ENCODE data around the gene PALM2AKAP2.

PALM2AKAP2 gene

DNA sequence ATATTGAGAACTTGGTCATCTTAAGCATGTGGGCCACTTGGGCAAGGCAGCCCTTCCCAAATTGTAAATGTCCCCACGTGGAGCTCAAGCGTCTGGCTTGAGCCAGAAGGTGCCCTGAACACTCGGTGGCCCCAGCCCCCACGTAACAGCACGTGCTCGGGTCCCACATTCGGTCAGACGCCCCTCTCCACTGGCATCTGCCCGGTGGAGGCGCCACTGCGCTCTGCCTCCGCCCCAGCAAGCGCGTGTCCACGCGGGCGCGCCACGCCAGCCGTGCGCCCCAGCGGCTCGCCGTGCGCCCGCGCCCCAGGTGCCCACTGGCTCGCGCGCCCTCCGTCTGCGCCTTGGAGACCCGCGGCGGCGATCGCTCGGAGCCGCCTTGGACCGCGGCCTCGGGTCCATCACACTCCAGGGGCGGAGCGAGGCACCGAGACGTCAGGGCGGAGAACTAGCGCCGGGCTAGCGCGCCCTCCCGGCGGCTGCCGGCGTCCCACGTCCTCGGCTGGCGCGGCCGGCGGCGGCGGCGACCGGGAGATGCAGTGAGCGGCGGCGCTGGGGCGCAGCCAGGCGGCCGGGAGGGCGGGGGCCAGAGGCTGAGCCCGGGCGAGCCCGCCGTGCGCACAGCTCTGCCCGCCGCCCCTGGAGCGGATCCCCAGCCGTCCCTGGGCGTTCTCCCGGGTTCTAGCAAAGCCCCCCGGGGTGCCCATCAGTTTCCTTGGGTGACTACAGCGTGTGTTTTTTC is at the start of gene PALM2AKAP2:
Gene PALM2AKAP2, plus strand, starts transcription at position 488 of the 742 bp plus-strand sequence. CDS start 291 bp downstream, outside the sequence.
- peak; percentile 8 for DNase-seq (ENCODE audit: low spot score)

DNA sequence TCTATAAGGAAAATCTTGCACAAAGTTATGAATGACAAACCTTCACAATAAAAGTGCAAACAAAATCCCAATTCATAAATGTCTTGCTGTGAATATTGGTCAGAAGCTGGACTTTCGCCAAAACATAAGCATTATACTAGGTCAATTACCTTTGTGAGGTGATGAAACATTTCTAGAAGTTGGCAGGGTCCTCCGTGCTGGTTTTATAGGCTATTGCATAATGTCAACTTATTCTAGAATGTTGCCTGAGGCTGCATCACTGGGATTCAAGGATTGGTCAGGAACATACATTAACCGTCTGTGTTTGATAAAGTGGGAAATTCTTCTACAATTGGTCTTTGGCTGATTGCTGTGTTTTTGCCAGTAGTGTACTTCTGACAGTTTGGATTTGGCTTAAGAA is 49.8 kb upstream of the PALM2AKAP2 start:
- DNase-seq (ENCODE audit: low spot score) = no peak

- no peak for DNase-seq (ENCODE audit: low spot score)
Observed at GRCh38 chr9:109733690-109734089, 46.3 kb upstream of the PALM2AKAP2 start.

GRCh38 chr9:109734814-109735213 is 45.2 kb upstream of the PALM2AKAP2 start:
- DNase-seq (ENCODE audit: low spot score) = no peak

- no peak for DNase-seq (ENCODE audit: low spot score)
Observed at GRCh38 chr9:109735801-109736200, 44.2 kb upstream of the PALM2AKAP2 start.

GRCh38 chr9:109737295-109737694 is 42.7 kb upstream of the PALM2AKAP2 start:
- DNase-seq (ENCODE audit: low spot score) = no peak

GRCh38 chr9:109739760-109740159 is 40.2 kb upstream of the PALM2AKAP2 start:
- DNase-seq (ENCODE audit: low spot score) = no peak

DNA sequence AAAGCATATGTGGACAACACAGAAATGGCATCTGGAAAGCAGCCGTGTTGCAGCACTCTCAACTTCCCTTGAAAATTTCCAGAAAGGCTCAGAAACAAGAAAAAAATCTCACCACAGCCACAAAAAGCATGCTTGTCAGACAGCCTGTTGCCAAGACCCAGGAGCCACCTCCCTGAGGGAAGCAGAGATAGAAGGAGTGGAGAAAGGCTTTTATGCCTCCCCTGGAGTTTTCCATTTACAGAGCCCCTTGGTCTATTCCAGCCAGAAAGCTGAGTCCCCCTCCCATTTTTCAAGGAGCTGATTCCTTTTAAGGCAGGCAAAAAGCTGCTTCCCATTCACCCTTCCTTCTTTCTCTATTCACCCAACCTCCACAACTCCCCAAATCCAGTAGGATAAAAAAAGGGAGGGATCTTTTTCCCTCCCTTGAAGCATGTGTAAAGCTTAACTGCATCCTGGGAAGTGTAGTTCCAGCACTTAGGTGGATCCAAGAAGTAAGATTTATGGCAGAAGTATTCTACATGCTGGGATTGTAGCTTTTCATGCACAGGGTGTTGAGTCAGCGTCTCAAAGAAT is 37.1 kb upstream of the PALM2AKAP2 start:
- DNase-seq (ENCODE audit: low spot score) = no peak

DNA sequence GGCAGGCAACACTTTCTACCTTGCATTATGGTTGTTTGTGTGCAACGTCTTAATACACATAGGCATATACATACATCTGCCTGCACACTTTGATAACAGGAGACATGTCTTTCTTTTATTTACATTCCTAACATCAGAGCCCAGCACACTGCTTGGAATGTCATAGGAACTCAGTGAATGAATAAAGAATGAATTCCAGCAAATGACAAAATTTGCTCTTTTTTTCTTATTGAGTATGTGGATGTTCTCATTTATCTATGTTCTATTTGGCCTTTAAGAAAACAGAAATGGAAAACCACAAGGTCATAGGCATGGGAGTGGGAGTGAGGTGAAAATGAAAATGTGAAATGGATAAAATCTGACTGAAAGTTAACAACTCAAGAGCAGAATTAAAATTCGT is 36.3 kb upstream of the PALM2AKAP2 start:
- no peak for DNase-seq (ENCODE audit: low spot score)

DNA sequence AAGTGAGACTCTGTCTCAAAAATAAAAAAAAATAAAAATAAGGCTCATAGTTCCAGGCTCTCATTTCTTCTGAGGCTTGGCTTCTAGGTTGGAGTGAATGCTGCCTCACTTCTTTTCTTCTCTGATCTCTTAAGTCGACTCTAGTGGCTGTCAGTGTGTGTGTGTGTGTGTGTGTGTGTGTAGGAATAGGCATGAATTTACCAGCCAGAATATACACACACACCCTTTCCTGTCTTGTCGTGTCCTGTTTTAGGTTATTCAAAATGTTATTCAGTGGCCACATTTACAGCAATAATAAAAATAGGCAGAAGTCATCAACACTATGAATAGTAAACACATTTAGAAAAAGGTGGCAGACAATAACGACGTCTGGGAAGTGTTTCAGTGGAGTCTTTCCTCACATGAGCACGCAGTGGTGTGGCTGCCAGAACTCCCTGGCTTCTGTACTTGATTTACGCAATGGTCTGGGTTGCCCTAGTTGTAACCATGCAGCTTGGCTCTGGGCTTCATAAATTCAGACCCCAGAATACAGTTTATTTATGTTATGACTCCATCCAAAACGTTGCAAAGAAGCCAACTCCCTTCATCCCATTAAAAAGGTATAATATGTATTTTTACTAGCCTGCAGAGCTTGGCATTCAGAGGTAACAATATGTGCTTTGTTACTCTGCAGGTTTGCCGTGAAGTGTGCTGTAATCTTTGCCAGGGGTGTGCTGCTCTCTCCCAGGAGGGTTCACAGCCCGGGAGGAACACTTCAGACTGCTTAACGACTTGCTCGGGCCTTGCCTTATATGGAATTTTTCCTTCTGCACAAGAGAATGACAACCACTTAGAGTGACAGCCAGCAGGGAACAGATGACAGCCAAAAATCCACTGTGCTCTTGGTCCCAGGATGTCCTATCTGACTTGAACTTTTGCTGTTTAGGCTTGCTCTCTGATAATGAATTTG is 34.4 kb upstream of the PALM2AKAP2 start:
- no peak for DNase-seq (ENCODE audit: low spot score)

DNA sequence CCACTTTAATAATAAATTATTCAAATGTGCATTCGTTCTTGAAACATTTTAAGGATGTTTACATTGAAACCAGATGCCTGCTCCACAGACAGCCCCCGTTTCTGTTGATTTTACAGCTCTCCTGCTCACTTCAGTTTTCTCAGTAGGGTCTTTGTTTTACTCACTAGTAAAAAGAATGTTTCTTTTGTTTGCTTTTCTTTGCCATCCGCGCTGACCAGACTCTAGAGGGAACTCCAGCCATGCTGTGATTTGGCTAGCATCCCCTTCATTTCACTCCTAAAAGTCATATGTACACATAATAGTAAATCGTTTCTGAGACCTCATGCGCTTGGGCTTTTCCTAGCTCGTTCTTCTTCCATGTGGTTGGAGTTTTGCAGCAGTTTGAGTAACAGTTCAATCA is 28.7 kb upstream of the PALM2AKAP2 start:
- no peak for DNase-seq (ENCODE audit: low spot score)

DNA sequence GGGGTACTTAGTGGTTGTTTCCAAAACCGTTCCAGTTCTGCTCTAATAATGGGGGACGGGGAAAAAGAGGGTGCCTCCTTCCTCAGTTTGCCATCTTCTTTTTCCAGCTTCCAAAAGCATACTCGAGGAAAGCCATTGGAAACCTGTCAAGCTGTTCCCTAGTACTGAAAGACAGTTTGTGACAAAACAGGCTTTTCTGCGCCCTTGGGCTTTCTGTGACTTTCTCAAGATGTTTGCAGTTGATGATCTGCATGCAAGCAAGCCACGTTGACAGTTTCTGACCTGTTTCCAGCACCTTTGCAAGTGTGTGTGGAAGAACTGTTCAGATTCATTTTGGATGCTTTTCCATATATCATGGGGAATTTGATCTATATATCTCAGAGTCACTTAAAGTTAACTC is 26.7 kb upstream of the PALM2AKAP2 start:
- DNase-seq (ENCODE audit: low spot score) = no peak

DNA sequence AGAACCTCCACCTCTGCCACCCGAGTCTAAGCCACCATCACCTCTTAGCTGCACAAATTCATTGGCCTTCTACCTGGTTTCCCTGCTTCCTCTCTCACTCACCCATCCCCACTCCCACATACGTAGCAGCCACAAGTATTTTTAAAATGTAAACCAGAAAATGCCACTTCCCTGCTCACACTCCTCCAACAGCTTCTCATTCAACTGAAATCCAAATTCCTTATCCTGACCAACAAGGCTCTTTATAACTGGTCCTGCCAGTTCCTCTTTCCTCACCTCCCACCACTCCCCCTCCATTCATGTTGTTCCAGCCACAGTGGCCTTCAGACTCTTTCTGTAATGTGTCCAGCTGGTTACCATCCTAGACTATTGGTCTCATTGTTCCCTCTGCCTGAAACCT is 25.0 kb upstream of the PALM2AKAP2 start:
- DNase-seq (ENCODE audit: low spot score) = no peak

- DNase-seq (ENCODE audit: low spot score) = no peak
Observed at GRCh38 chr9:109759589-109759988, 20.4 kb upstream of the PALM2AKAP2 start.

DNA sequence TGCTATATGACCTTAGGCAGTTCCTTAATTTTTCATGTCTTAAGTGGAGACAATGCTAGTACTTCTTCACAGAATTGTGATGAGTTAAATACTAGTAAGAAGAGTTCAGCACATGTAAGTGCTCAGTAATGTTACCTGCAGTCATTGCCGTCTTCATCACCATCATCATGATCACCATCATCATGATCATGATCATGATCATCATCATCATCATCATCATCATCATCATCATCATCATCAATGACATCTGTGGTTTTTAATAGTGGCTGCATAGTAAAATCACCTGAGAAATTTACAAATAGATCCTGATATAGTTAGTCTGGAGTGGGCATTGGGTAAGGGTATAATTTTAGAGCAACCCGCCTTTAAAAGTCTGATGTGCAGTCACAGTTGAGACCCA is 14.7 kb upstream of the PALM2AKAP2 start:
- no peak for DNase-seq (ENCODE audit: low spot score)

DNA sequence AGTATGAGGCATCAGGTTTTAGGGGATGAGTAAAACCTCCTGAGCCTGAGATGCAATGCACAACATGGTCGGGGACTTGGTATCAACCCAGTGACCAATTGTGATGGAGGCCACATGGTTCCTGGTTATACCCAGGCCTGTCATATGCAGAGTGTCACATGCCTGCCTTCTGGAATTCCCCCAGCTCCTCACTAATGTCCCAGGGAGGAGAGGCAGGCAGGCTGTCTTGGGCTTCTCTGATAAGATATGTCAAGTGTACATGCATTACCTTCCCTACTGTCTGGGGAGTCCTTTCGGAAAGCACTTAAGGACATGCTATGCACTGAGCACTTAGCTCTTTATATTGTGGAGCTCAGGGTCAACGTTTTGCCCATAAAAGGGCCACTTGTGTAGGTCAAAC is 14.2 kb upstream of the PALM2AKAP2 start:
- DNase-seq (ENCODE audit: low spot score) = no peak

- DNase-seq (ENCODE audit: low spot score) = no peak
Observed at GRCh38 chr9:109766351-109766750, 13.6 kb upstream of the PALM2AKAP2 start.

GRCh38 chr9:109767404-109767803 is 12.6 kb upstream of the PALM2AKAP2 start:
- no peak for DNase-seq (ENCODE audit: low spot score)

DNA sequence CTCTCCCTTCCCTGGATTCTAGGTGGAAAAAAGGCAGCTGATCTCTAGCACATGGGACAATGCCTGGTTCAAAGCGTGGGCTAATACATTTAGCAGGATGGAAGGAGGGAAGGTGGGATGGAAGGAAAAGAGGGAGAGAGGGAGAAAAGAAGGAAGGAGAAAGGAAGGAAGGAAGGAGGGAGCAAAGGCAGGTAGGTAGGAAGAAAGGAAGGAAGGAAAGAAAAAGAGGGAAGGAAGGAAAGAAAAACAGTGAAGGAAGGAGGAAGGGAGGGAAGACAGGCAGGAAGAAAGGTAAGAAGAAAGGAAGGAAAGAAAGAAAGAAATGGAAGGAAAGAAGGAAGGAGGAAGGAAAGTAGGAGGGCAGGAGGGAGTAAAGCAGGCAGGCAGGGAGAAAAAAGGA is 12.2 kb upstream of the PALM2AKAP2 start:
- DNase-seq (ENCODE audit: low spot score) = no peak

DNA sequence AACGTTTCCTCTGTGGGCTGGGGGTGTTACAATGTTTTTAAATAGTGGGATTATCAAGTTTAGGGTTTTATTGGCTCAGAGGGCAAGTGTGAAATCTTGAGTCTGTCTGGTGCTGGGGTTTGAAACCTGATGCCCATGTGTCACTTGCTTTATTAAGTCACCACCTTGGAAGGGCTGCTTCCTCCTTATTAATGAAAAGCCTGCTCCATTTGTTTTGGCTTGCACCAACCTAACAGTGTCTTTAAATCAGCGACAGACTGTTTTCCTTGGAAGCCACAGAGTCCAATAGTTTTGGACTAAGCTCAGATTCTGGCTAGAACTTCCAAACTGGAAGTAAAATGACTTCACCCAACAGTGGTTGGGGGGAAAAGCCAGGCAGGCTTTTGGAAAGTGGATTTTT is 10.7 kb upstream of the PALM2AKAP2 start:
- DNase-seq (ENCODE audit: low spot score) = no peak

DNA sequence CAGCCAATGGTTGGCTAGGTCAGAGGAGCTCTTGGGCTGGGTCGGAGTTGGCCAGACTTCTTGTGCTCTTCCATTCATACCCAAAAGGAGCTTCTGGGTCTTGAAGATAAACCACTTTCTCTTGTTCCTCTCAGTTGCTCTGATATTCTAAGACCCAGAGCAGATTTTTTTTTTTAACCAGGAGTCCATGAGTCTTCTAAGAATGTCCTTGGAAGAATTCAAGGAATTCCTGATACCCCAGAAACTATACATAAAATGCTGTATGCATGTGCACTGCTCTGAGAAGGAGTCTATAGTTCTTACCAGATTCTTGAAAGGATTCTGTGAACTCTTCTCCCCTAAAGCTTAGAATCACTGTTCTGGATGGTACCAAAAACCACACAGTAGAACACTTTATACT is 9.9 kb upstream of the PALM2AKAP2 start:
- DNase-seq (ENCODE audit: low spot score) = no peak

GRCh38 chr9:109771087-109771486 is 8.9 kb upstream of the PALM2AKAP2 start:
- no peak for DNase-seq (ENCODE audit: low spot score)

Data from germinal center (tissue), 1 donor.